H1 (cell line): Measurements from ENCODE around the gene ROR1. TPM values are rescaled to one million over a fixed set of nuclear protein-coding genes. Genes with fewer than 3 reads are reported as not detected.

ENCODE experiments used
- CTCF ChIA-PET: fragments of 300-600 bp; sonication (Branson Sonifier 250); formaldehyde crosslinking; loops from one replicate; lab custom pipeline; 2021; ENCODE audit not compliant: partially characterized antibody; lab: Charles Lee
- POLR2A ChIA-PET: fragments of 300-600 bp; sonication (Branson Sonifier 250); formaldehyde crosslinking; loops from one replicate; lab custom pipeline; 2021; ENCODE audit warnings: inconsistent platforms; ENCODE audit not compliant: partially characterized antibody; lab: Charles Lee
- DNase-seq, 2 experiments: peaks; one replicate each; pipeline versions ENCODE4 v3.0.0 to v3.0.0-alpha.2; 2010 to 2022; ENCODE audit warnings: low spot score in 2 of 2, low read depth in 1 of 2, mixed read lengths in 1 of 2
- FAIRE-seq: peaks from 2 replicates; lab custom pipeline; 2011; peaks lifted over from hg19 to GRCh38; lab: Jason Lieb, UNC
- H2AFZ ChIP-seq: 2 replicates; pipeline ENCODE4 v1.8.1; 2012; ENCODE audit warnings: low read length, inconsistent platforms
- H2AK5ac ChIP-seq: 2 replicates; pipeline ENCODE4 v1.6.1; 2013; ENCODE audit warnings: low read depth, low read length
- H2BK120ac ChIP-seq: replicated peaks from 2 replicates; pipeline ENCODE3; 2013; ENCODE audit warnings: low read depth, low read length, inconsistent platforms
- H2BK12ac ChIP-seq: 2 replicates; pipeline ENCODE4 v1.6.1; 2013; ENCODE audit warnings: low read depth, low read length
- H2BK15ac ChIP-seq: 2 replicates; pipeline ENCODE4 v1.6.1; 2013; ENCODE audit warnings: low read length
- H2BK20ac ChIP-seq: 2 replicates; pipeline ENCODE4 v1.6.1; 2013; ENCODE audit warnings: low read length
- H2BK5ac ChIP-seq: 2 replicates; pipeline ENCODE4 v1.6.1; 2013; ENCODE audit warnings: low read depth, low read length
- H3K14ac ChIP-seq: 2 replicates; pipeline ENCODE4 v1.6.1; 2013; ENCODE audit warnings: inconsistent platforms; ENCODE audit not compliant: insufficient read length
- H3K18ac ChIP-seq: 2 replicates; pipeline ENCODE4 v1.6.1; 2013; ENCODE audit warnings: low read length; ENCODE audit errors: extremely low read depth
- H3K23ac ChIP-seq: 2 replicates; pipeline ENCODE4 v1.6.1; 2013; ENCODE audit warnings: inconsistent platforms; ENCODE audit not compliant: insufficient read length
- H3K23me2 ChIP-seq: 2 replicates; pipeline ENCODE4 v1.6.1; 2013; ENCODE audit warnings: low read depth, low read length
- H3K27ac ChIP-seq: 2 replicates; pipeline ENCODE4 v1.6.1; 2011; ENCODE audit warnings: low read depth, low read length, inconsistent platforms
- H3K27me3 ChIP-seq, 4 experiments: replicated peaks in 1 of 4; 1 replicate in 1 of 4; 2 replicates in 3 of 4; pipeline versions ENCODE4 v1.6.1 to v1.8.1; 2011 to 2013; ENCODE audit warnings: low read length in 3 of 4, mild to moderate bottlenecking in 3 of 4, inconsistent platforms in 2 of 4, mixed read lengths in 2 of 4, moderate library complexity in 1 of 4; ENCODE audit not compliant: control insufficient read depth in 3 of 4, insufficient read depth in 3 of 4; ENCODE audit errors: extremely low read depth in 1 of 4
- H3K36me3 ChIP-seq, 4 experiments: 2 replicates each; pipeline versions ENCODE4 v1.6.1 to v1.8.1; 2011 to 2013; ENCODE audit warnings: mild to moderate bottlenecking in 4 of 4, low read length in 3 of 4, moderate library complexity in 2 of 4, control low read depth in 1 of 4, inconsistent platforms in 1 of 4; ENCODE audit not compliant: insufficient read depth in 4 of 4, control insufficient read depth in 2 of 4
- H3K4ac ChIP-seq: replicated peaks from 2 replicates; pipeline ENCODE3; 2013; ENCODE audit warnings: low read length, low read depth, mixed read lengths, inconsistent platforms; ENCODE audit not compliant: insufficient read length
- H3K4me1 ChIP-seq, 4 experiments: replicated peaks in 1 of 4; 1 replicate in 1 of 4; 2 replicates in 3 of 4; pipeline versions ENCODE4 v1.6.1 to v1.8.1; 2011 to 2013; ENCODE audit warnings: low read length in 3 of 4, inconsistent platforms in 2 of 4, mixed read lengths in 1 of 4; ENCODE audit not compliant: insufficient read depth in 4 of 4, control insufficient read depth in 3 of 4
- H3K4me2 ChIP-seq, 2 experiments: 2 replicates each; pipeline versions ENCODE4 v1.6.1 to v1.8.1; 2011 to 2013; ENCODE audit warnings: low read depth in 2 of 2, low read length in 2 of 2, control low read depth in 1 of 2, inconsistent platforms in 1 of 2, mild to moderate bottlenecking in 1 of 2; ENCODE audit not compliant: insufficient read depth in 1 of 2
- H3K4me3 ChIP-seq, 4 experiments: fragments of 200-600, 300-600 bp in 1 of 4; sonication (generic), shearing (Covaris generic), sonication (Bioruptor Twin) in 1 of 4; 2 replicates each; pipeline versions ENCODE4 v1.5.1 to v1.8.1; 2011 to 2016; ENCODE audit warnings: low read length in 4 of 4, low read depth in 3 of 4, control low read depth in 2 of 4, inconsistent platforms in 2 of 4, mild to moderate bottlenecking in 2 of 4, mixed read lengths in 1 of 4, moderate library complexity in 1 of 4; ENCODE audit not compliant: insufficient read depth in 2 of 4; ENCODE audit errors: extremely low read depth in 1 of 4
- H3K56ac ChIP-seq: replicated peaks from 2 replicates; pipeline ENCODE3; 2013; ENCODE audit warnings: low read depth, mild to moderate bottlenecking, mixed read lengths, low read length, inconsistent platforms; ENCODE audit not compliant: insufficient read length
- H3K79me1 ChIP-seq: 2 replicates; pipeline ENCODE4 v1.6.1; 2013; ENCODE audit warnings: low read depth, low read length, control low read depth
- H3K79me2 ChIP-seq, 2 experiments: 2 replicates each; pipeline versions ENCODE4 v1.6.1 to v1.8.1; 2012 to 2013; ENCODE audit warnings: low read length in 2 of 2, mild to moderate bottlenecking in 2 of 2, inconsistent platforms in 1 of 2; ENCODE audit not compliant: insufficient read depth in 2 of 2, control insufficient read depth in 1 of 2
- H3K9ac ChIP-seq, 4 experiments: replicated peaks in 1 of 4; 1 replicate in 1 of 4; 2 replicates in 3 of 4; pipeline versions ENCODE4 v1.6.1 to v1.8.1; 2011 to 2013; ENCODE audit warnings: low read depth in 3 of 4, low read length in 3 of 4, control low read depth in 2 of 4, mild to moderate bottlenecking in 2 of 4, moderate library complexity in 2 of 4, inconsistent platforms in 1 of 4; ENCODE audit errors: extremely low read depth in 1 of 4
- H3K9me3 ChIP-seq, 2 experiments: 2 replicates each; pipeline versions ENCODE4 v1.6.1 to v1.8.1; 2012 to 2013; ENCODE audit warnings: mild to moderate bottlenecking in 2 of 2, moderate library complexity in 2 of 2, control low read depth in 1 of 2, inconsistent platforms in 1 of 2, low read depth in 1 of 2, low read length in 1 of 2, mixed read lengths in 1 of 2; ENCODE audit not compliant: insufficient read depth in 2 of 2
- H4K20me1 ChIP-seq, 2 experiments: replicated peaks in 1 of 2; 2 replicates each; pipeline versions ENCODE3 to v1.8.1; 2011 to 2013; ENCODE audit warnings: inconsistent platforms in 2 of 2, low read length in 2 of 2, mild to moderate bottlenecking in 1 of 2; ENCODE audit not compliant: insufficient read depth in 2 of 2, control insufficient read depth in 1 of 2
- H4K5ac ChIP-seq: 2 replicates; pipeline ENCODE4 v1.6.1; 2013; ENCODE audit warnings: low read length, low read depth, mixed read lengths, inconsistent platforms; ENCODE audit not compliant: insufficient read length
- H4K8ac ChIP-seq: 2 replicates; pipeline ENCODE4 v1.8.0; 2013; ENCODE audit warnings: mild to moderate bottlenecking, moderate library complexity, low read length, inconsistent platforms; ENCODE audit not compliant: insufficient read depth; ENCODE audit errors: extremely low read depth
- H4K91ac ChIP-seq: replicated peaks from 2 replicates; pipeline ENCODE3; 2013; ENCODE audit warnings: low read length, mixed read lengths, inconsistent platforms; ENCODE audit not compliant: insufficient read length
- CBX5 ChIP-seq: fragments of 300-800, 300-1000 bp; sonication (generic); IDR thresholded peaks from 2 replicates; pipeline ENCODE4 v1.7.1; 2016; ENCODE audit warnings: antibody characterized with exemption, low read length, low read depth
- EGR1 ChIP-seq: IDR thresholded peaks from 2 replicates; pipeline ENCODE4 v1.6.1; 2011; ENCODE audit warnings: low read depth, low read length, borderline replicate concordance
- HDAC2 ChIP-seq, 2 experiments: fragments of 300-600 bp in 1 of 2; sonication (generic) in 1 of 2; IDR thresholded peaks; 2 replicates each; pipeline ENCODE4 v1.6.1; 2011 to 2012; ENCODE audit warnings: low read depth in 2 of 2, low read length in 2 of 2, mild to moderate bottlenecking in 2 of 2, moderate library complexity in 2 of 2, borderline replicate concordance in 1 of 2, inconsistent platforms in 1 of 2
- WGBS, 2 experiments: shearing (Covaris generic) in 1 of 2; methylation state at CpG; one replicate each; pipeline versions ENCODE4 v1.1.6 to v1.1.7; 2013 to 2015; ENCODE audit warnings: low lambda C conversion rate in 2 of 2, mixed read lengths in 2 of 2, inconsistent platforms in 1 of 2, low coverage in 1 of 2, missing lambda C conversion rate in 1 of 2; ENCODE audit not compliant: insufficient replicate concordance in 2 of 2, insufficient coverage in 1 of 2, insufficient read length in 1 of 2; ENCODE audit errors: extremely low coverage in 1 of 2, missing lambda C conversion rate in 1 of 2; 5-methylcytosine and 5-hydroxymethylcytosine counted together
- polyA plus RNA-seq, 7 experiments: library from polyadenylated mRNA; depleted of rRNA in 3 of 7; stranded (reverse) in 5 of 7; unstranded in 2 of 7; fragments of >200 nt in 5 of 7; fragments of 200-250 nt in 2 of 7; gene quantifications; 1 replicate in 5 of 7; 2 replicates in 1 of 7; 4 replicates in 1 of 7; pipeline versions ENCODE4 v1.2.1 to v1.2.3, GENCODE V29; 2011 to 2013; ENCODE audit warnings: missing spikeins in 2 of 7, mixed read lengths in 2 of 7
- total RNA-seq: library from RNA; stranded (reverse); fragmentation: NEBNext Ultra II Directional; extraction: Animal tissue kit (Norgen Biotek cat#: 25700); gene quantifications from 2 replicates; pipeline ENCODE4 v1.2.1, GENCODE V29; 2021

The ROR1 gene
- total and polyA plus RNA-seq, 2 of the 8 experiments (the other 6 are each of a cell fraction or from before 2014, with no cell fraction given): 33.6 to 73.6 TPM

DNA sequence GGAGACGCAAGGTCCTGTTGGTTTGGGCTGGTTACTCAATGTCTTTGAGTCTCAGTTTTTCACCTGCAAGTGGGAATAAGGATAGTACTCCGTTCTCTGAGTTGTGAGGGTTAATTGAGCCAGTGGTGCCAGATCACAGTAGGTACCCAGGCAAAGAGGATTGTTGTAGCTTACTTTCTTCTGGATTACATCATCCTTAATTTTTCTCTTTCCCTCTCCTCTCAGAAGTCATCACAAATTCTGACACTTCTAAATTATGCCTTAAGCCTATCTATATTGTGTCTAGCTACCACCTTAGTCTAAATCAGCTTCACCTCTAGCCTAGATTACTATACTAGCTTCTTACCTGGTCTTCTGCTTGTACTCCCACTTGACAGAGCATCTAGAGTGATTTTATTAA lies 149.5 kb downstream of the ROR1 start:
- peaks cover 11% of the 10 kb centered on the region for H3K79me1 ChIP-seq
- no peak overlapping the region for H4K8ac ChIP-seq
- no peak overlapping the region for H3K4me3 ChIP-seq
- H4K91ac ChIP-seq: no peak overlapping the region
- CTCF ChIA-PET: interaction anchor here (0.6 to 6.9 kb wide), 14 partner anchors 9 to 241 kb away, joined by 3 to 74 read pairs (median 4); partner anchors contain the start of gene ROR1
- H2BK15ac ChIP-seq: no peak overlapping the region
- no peak overlapping the region for H2BK12ac ChIP-seq
- no peaks in the 10 kb centered on the region for H3K27me3 ChIP-seq
- peaks cover 2 to 19% (median 18%) of the 10 kb centered on the region in 4 experiments; a peak in 4 of 7 replicates for H3K4me1 ChIP-seq
- no peak overlapping the region for H2BK120ac ChIP-seq
- no peaks in the 10 kb centered on the region for H3K9me3 ChIP-seq
- no peak overlapping the region for H3K18ac ChIP-seq
- H3K36me3 ChIP-seq: no peaks in the 10 kb centered on the region
- H3K4ac ChIP-seq: no peak overlapping the region
- no peak overlapping the region for H3K14ac ChIP-seq
- 94% methylated on average over 2 of the region's 2 CpGs; no CpG with 5 or more reads in 1 of the 2 experiments for WGBS, 2 experiments
- no peak overlapping the region for H4K5ac ChIP-seq
- peaks cover 0 to 74% of the 10 kb centered on the region in 2 experiments; a peak in 3 of 4 replicates for H3K79me2 ChIP-seq
- H2BK20ac ChIP-seq: no peak overlapping the region
- H3K9ac ChIP-seq: no peak overlapping the region
- no peak overlapping the region for H2AK5ac ChIP-seq
- H3K4me2 ChIP-seq: no peak overlapping the region
- no peak overlapping the region for H3K56ac ChIP-seq
- no peak overlapping the region for H2BK5ac ChIP-seq
- POLR2A ChIA-PET: interaction anchor here (1.0 kb wide), 1 partner anchor 150 kb away, joined by 3 read pairs; the partner anchor contains the start of gene ROR1
- H3K23me2 ChIP-seq: no peaks in the 10 kb centered on the region
- no peak for DNase-seq
- H4K20me1 ChIP-seq: peaks cover 7 to 11% of the 10 kb centered on the region in 2 experiments
- H2AFZ ChIP-seq: no peak overlapping the region
- FAIRE-seq: no peak
- H3K23ac ChIP-seq: no peak overlapping the region
- H3K27ac ChIP-seq: no peak overlapping the region
- TF ChIP-seq EGR1 (no peak), CBX5 (no peak), HDAC2 (IDR thresholded peaks at IDR 0.05; ENCODE audit: borderline replicate concordance in 1 of 2, low read depth in 2 of 2, low read length in 2 of 2) (no peak)
